Right ventricle myocardium inferior (tissue), 1 donor: ENCODE measurements around the gene TMEM115. TPM values are rescaled to one million over a fixed set of nuclear protein-coding genes. Genes with fewer than 3 reads are reported as not detected.

Experiments
- ATAC-seq: fragments of 200-7000 bp; cut with Tn5 transposase; one replicate; pipeline ENCODE4 v1.9.1; 2020; ENCODE audit warnings: mild to moderate bottlenecking, moderate library complexity
- DNase-seq: peaks from one replicate; pipeline ENCODE4 v3.0.0; 2021; ENCODE audit errors: missing footprints
- intact Hi-C: fragments of 100-400 bp; cut with DNase I; formaldehyde crosslinking; loops from one replicate; pipeline ENCODE4 v1.11.0; 2022
- total RNA-seq: library from RNA; stranded (reverse); fragmentation: NEBNext Ultra II Directional; extraction: Animal tissue kit (Norgen Biotek cat#: 25700); gene quantifications from one replicate; pipeline ENCODE4 v1.2.1, GENCODE V29; 2021
- donor health status: DM: no; HTN: yes; CAD: no; lungs with severe emphysema.

Gene TMEM115
- total RNA-seq, 1 donor from 2014 or later = 26.4 TPM

- no peak for DNase-seq
- intact Hi-C loops = no loop called here
Measured at GRCh38 chr3:50339485-50340146, 19.7 kb downstream of the TMEM115 start.

DNA sequence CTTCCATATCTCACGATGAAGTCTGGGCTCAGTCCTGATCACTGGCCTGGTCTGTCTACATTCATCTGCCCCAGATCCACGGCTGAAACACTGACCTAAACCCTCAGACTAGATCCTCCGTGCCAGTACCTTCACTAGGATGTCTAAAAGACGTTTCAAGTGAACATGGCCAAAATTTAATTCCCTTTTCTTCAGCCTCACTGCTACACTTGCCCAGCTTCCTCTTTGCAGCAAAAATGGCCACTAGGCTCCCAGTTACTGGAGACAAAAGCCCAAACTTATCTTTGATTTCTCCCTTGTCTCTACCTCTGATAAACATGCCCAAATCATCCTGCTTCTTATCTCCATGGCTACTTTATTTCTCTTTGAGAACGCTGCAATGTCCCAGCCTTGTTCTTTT, 20.4 kb downstream of the TMEM115 start:
- intact Hi-C loops = no loop called here
- no peak for ATAC-seq

More at GRCh38 chr3:50339485-50340146, 19.7 kb downstream of the TMEM115 start:
- no peak for ATAC-seq

DNA sequence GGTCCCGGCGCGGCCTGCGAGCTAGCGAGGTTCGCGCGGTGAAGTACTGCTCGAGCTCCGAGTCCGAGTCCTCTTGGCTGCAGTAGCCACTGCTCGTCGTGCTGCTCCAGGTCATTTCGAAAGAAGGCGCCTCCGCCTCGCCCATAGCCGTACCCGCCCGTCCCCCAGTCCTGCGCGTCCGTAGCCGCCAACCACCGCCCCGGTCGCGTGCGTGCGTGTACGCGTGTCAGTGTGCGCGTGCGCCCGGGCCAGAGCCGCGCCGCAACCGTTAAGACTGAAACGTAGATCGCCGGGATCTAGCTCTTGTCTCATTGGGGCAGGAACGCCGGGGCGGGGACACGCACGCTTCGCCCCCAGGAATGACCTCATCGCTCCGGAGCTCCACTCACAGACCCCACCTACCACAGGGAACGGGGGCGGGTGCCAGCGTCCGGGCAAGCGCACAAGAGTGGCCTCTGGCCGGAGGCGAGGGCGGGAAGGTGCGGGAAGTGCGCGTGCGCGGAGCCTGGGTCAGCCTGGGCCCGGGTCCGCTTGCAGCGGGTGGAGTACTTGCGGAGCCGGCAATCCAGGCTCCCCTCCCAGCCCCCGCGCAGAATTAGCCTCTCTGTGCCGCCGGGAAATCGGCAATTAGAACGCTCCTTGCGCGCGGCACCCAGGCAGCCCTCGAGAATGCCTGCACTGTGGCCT, 22.0 kb downstream of the TMEM115 start:
- peak; percentile 91 for ATAC-seq
- peak; percentile 100 for DNase-seq
- intact Hi-C loops = no loop called here

More for the DNA sequence above, 20.4 kb downstream of the TMEM115 start:
- no peak for DNase-seq

GRCh38 chr3:50336452-50337174, 22.7 kb downstream of the TMEM115 start:
- DNase-seq (no peak), ATAC-seq (no peak)
- intact Hi-C loops = no loop called here

DNA sequence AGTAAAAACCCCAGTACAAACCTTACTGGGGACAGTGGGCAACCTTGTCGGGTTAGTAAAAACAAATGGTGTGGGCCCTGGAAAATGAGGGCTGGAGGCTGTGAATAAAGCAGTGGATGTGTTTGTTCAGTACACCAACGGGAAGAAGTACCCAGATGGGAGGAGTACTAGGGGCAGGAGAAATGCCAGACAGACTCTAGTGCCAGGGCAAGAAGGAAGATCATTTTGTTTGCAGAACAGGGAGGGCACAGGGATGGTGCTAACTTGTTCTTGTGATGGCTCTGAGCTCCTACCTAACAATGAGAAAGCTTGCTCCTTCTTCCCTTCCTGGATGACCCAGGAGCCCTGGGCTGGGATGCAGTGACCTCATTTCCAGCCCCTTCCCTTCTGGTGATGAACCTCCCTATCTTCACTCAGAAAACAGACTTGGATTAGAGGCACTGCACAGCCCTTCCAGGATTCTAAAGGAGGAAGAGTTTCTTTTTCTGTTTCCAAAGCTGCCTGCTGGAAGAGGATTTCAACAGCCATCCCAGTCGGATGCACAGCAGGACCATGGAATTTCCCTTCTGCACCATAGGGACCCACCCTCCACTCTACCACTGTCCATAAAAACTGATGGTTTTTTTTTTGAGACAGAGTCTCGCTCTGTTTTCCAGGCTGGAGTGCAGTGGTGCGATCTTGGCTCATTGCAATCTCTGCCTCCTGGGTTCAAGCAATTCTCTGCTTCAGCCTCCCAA, 24.8 kb downstream of the TMEM115 start:
- DNase-seq (peak; percentile 8), ATAC-seq (no peak)
- intact Hi-C loops = no loop called here

- ATAC-seq (peak; percentile 33), DNase-seq (peak; percentile 67)
- intact Hi-C loops = no loop called here
Measured at GRCh38 chr3:50333744-50334328, 25.5 kb downstream of the TMEM115 start.

DNA sequence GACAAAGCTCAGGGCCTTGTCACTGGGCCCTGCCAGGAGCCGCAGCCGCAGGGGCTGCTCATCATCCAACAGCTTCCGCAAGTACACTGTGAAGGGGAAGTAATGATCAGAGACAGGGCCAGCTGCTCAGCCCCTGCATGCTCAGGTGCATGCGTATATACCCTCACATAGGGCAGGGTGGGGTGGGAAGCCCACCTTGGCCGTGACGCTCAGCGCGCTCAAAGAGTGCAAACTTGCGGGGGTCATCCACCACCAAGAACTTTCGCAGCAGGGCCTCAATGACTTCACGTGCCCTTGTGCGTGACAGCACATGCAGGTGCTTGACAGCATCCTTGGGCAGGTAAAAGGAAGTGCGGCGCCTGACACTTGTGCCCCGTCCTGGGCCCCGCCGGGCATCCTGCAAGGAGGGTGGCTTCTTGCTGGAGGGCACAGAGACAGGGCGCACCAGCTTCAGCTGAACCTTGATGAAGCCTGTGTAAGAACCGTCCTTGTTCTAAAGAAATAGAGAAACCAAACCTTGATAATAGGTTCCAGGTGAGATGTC, 27.9 kb downstream of the TMEM115 start:
- no peak for ATAC-seq
- intact Hi-C loops = no loop called here
- peak; percentile 34 for DNase-seq

DNA sequence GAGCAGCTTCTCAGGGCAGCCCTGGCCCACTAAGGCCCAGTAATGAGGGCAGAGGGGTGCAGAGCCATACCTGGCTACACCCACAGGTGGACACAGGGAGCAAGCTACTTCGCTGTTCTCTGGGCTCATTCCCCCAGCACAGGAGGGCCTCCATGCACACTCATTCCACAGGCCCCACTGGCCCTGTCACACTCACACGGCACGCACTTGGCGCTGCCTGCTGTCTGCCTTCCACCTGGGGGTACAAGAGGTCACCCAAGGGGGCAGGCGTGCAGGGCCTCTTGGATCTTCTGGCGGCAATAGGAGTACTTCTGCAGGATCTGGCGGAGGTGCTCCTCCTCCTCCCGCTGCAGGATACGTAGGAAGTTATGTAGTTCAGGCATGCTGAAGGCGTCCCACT, 29.0 kb downstream of the TMEM115 start:
- DNase-seq = peak; percentile 49
- intact Hi-C loops = no loop called here

DNA sequence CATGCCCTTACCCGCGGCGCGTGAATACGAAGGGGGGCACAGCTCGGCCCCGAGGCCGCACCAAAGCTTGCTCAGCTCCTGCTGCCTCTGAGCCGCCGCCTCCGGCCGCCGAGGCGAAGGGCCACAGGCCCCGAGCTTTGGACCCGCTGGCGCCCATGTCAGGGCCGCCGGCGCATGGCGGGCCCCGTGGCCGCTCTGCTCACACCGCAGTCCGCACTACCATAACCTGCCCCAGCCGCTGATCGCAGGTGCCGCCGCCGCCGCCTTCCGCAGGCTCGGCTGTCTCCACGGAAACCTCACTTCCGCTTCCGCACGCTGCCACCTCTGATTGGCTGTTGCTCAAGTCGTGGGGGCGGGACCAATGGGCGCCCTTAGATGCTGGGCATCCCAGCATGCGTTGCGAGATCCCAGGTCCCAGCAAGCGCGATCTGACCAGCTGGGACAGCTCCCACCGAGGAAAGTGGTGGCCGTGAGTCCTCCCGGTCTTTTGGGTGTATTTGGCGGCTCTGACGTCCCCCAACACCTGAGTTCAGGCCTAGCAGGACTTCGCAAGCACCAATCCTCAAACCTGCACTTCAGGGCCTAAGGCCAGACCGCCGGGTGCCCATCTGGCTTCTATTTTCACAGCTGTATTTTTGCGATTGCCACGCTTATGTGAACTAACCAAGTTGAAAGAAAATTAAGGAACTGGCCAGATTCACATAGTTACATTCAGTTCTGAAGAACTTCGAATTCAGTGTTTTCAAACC, 31.2 kb downstream of the TMEM115 start, which contains the start of gene TUSC2:
TSS of gene TUSC2 (minus strand) at position 281 of the 749 bp plus-strand sequence. CDS start at position 157, 124 bp downstream.
- peak; percentile 99 for DNase-seq
- ATAC-seq = peak; percentile 91
- intact Hi-C loops = no loop called here

More for the DNA sequence above, 29.0 kb downstream of the TMEM115 start:
- no peak for ATAC-seq

DNA sequence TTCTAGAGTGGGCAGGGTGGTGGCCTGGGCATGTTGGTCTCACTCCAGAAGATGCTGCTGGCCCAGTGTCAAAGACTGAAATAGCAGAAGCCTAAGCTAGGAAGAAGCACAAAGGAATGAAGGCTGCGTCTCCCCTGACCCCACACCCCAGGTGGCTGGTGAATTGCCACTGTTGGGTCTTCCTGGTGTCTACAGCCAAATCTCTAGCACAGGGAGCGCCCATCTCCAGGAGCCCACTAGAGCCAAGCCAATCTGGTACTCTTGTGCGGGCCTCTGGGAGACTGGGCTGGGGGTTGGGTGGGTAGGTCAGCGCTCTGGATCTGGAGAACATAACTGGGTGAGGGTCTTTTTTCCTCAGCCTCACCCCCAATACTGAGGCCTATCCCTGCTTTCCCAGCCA, 32.2 kb downstream of the TMEM115 start:
- DNase-seq = no peak
- intact Hi-C loops = no loop called here
- ATAC-seq = no peak

- intact Hi-C loops = no loop called here
- DNase-seq (no peak), ATAC-seq (no peak)
Measured at GRCh38 chr3:50326182-50326541, 33.2 kb downstream of the TMEM115 start.

GRCh38 chr3:50325497-50326181, 33.7 kb downstream of the TMEM115 start:
- ATAC-seq (no peak), DNase-seq (no peak)
- intact Hi-C loops = loop anchor here (2.0 kb wide), 1 partner anchor 51 kb away; no protein-coding TSS in a partner anchor

GRCh38 chr3:50325113-50325480, 34.2 kb downstream of the TMEM115 start:
- intact Hi-C loops = loop anchor here (2.0 kb wide), 1 partner anchor 50 kb away; no protein-coding TSS in a partner anchor
- ATAC-seq = no peak
- no peak for DNase-seq

DNA sequence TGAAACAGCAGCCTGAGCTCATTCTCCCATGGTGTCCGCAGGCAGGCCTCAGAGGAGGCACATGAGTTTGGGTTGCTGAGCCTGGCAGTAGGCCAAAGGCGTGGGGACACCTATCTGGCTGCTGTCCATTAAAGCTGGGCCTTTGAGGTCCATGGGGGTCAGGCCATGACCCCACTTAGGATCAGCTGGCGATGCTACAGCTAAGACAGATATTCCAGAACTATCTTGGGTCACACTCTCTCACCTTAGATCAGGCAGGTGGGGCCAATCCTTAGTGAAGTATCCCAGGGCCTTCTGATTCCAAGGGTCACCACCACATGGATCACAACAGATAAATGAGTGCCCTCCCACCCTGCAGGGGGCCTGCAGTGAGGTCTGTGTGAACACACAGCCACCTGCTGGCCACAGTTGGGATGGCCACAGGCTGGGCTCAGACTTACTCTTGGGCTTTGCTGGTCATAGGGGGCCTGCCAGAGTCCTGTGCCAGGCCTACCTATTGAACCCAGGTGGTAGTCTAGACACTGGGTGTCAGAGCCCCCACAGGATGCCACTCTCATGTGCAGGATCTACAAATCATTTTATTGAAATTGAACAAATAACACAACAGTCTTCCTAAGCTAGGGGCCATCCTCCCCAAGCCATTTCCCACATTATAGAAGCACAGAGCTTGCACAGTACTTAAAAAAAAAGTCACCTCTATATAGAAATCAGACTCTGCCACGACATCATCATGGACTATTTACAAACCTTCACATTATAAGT, 34.8 kb downstream of the TMEM115 start:
- intact Hi-C loops = loop anchor here (1.0 to 2.0 kb wide), 2 partner anchors 50 to 64 kb away; no protein-coding TSS in a partner anchor
- DNase-seq (peak; percentile 91), ATAC-seq (peak; percentile 12)

GRCh38 chr3:50323614-50324199, 35.6 kb downstream of the TMEM115 start:
- intact Hi-C loops = loop anchor here (1.0 to 2.0 kb wide), 2 partner anchors 49 to 63 kb away; no protein-coding TSS in a partner anchor
- ATAC-seq = peak; percentile 1
- no peak for DNase-seq

DNA sequence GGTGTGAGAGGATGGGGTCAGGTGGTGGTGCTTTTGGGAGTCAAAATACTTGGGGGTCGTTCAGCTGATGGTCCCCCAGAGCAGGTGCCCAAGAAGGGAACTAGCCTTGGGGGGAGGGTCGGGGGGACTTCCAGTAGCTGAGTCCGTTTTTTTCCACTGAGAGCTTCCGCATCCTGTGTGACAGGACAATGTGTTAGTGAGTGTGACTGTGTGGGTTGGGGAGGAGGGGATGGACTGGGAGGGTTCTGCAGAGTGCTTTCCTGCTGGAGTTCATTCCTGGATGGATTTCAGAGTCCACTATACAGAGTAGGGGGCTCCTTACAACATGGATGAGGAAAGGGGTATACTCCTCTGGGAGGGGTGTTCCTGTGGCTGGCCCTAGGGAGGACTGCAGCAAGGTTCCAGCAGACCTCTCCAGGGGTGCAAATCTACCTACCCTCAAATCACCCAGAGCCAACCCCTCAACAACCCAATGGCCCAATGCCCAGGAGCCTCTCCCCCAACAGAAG, 36.2 kb downstream of the TMEM115 start:
- intact Hi-C loops = no loop called here
- DNase-seq (peak; percentile 69), ATAC-seq (no peak)
